Measurements from ENCODE around the gene NEK6. TPM values are rescaled to one million over a fixed set of nuclear protein-coding genes. Genes with fewer than 3 reads are reported as not detected.

Gene NEK6
- total and polyA plus RNA-seq, 3 donors from 2014 or later = 11.5 to 21.5 (median 21.4) TPM

GRCh38 chr9:124291801-124292396 is 34.1 kb downstream of the NEK6 start:
- intact Hi-C loops (cut with DNase I; ENCODE audit: low total_unique reads) = no loop called here
- no peaks in the 10 kb centered on the region for H3K36me3 ChIP-seq (ENCODE audit: low read depth, missing control alignments)
- peaks cover 43% of the 10 kb centered on the region for H3K4me1 ChIP-seq
- no peaks in the 10 kb centered on the region for H3K9me3 ChIP-seq
- TF ChIP-seq POLR2A (IDR thresholded peaks at IDR 0.05) = no peak
- no peak for TF ChIP-seq CTCF (IDR thresholded peaks at IDR 0.05)
- 49 to 50% methylated on average over 4 to 11 of the region's 11 CpGs for WGBS, 2 donors
- peak; percentile 63 for DNase-seq
- no peaks in the 10 kb centered on the region for H3K27me3 ChIP-seq
- H3K4me3 ChIP-seq = no peak overlapping the region
- no peak overlapping the region for H3K27ac ChIP-seq

DNA sequence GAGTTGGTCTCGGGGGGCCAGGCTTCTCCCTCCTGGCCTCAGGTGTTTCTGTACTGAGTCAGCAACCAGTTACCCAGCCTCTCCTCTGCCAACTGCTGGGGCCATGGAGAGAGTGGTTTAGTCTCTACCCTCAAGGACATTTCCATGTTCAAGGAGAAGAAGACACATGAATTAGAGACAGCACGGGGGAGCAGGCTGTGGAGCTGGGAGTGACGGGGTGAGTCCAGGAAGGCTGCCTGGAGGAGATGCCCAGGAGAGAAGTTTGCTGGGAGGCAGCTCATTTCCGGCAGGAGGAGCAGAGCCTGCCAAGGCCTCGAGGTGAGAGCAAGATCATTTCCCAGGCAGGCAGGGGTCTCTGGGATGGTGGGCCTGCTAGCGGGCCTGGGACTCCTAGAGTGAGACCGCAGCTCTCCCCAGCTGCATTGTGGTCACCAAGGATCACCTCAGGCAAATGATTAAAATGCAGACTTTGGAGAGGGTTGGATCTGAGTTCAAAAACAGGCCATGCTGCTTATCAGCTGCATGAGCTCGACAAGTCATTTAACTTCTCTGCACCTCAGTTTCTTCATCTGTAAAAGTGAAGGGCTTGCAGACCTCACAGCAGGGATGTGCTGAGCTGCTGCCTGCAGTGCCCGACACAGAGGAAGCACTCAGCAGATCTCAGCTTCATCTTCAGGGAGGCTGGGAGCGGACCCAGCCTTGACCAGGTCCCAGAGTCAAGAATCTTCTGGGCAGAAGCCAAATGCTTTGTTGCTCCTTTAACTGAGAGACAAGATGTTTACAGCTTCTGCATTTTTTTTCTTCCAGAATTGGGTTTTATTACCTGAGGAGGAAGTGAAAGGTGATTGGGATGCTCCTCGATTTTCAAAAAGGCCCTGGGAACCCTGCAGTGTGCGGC is 35.2 kb downstream of the NEK6 start:
- 65 to 81% methylated on average over 11 to 12 of the region's 12 CpGs for WGBS, 2 donors
- intact Hi-C loops (cut with DNase I; ENCODE audit: low total_unique reads) = no loop called here
- DNase-seq = no peak
- Histone ChIP-seq H3K27me3 (no peaks in the 10 kb centered on the region), H3K36me3 (ENCODE audit: low read depth, missing control alignments) (no peaks in the 10 kb centered on the region), H3K27ac (no peak overlapping the region), H3K4me3 (no peak overlapping the region), H3K4me1 (peaks cover 50% of the 10 kb centered on the region), H3K9me3 (no peaks in the 10 kb centered on the region)
- TF ChIP-seq POLR2A (IDR thresholded peaks at IDR 0.05) (no peak), CTCF (IDR thresholded peaks at IDR 0.05) (no peak)

DNA sequence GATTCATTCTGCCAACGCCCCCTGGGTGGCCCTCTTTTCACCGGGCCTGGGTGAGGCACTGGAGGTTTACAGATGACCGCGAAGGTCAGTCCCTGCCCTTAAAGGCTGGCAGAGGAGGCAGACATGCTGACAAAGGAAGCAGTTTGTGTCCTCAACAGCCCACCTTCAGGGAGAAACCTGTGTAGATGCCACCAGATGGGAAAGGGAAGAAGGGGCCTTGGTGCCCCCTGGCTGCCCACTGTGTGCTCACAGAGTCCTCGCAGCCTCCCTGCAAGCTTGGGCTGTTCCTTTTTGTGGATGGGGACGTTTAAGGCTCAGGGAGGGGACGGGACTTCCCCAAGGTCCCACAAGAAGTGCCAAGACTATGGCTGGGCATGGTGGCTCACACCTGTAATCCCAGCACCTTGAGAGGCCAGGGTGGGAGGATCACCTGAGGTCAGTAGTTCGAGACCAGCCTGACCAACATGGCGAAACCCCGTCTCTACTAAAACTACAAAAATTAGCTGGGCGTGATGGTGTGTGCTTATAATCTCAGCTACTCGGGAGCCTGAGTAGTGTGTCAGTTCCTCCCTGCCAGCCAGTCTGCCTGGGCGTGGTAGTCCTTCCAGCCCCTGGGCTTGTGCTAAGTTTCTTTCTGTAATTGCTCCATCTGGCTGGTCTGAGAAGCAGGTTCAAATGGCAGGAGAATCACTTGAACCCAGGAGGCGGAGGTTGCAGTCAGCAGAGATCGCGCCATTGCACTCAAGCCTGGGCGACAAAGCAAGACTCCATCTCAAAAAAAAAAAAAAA is 36.2 kb downstream of the NEK6 start:
- H3K27ac ChIP-seq = no peak overlapping the region
- peaks cover 50% of the 10 kb centered on the region for H3K4me1 ChIP-seq
- no peak overlapping the region for H3K4me3 ChIP-seq
- DNase-seq = no peak
- no peaks in the 10 kb centered on the region for H3K27me3 ChIP-seq
- intact Hi-C loops (cut with DNase I; ENCODE audit: low total_unique reads) = no loop called here
- no peaks in the 10 kb centered on the region for H3K36me3 ChIP-seq (ENCODE audit: low read depth, missing control alignments)
- WGBS, 2 donors = 79 to 83% methylated on average over 14 to 17 of the region's 17 CpGs
- TF ChIP-seq POLR2A (IDR thresholded peaks at IDR 0.05) (no peak), CTCF (IDR thresholded peaks at IDR 0.05) (no peak)
- no peaks in the 10 kb centered on the region for H3K9me3 ChIP-seq

- DNase-seq = no peak
- Histone ChIP-seq H3K27me3 (no peaks in the 10 kb centered on the region), H3K9me3 (no peaks in the 10 kb centered on the region), H3K4me3 (no peak overlapping the region), H3K36me3 (ENCODE audit: low read depth, missing control alignments) (no peaks in the 10 kb centered on the region), H3K27ac (no peak overlapping the region), H3K4me1 (peaks cover 50% of the 10 kb centered on the region)
- TF ChIP-seq CTCF (IDR thresholded peaks at IDR 0.05) (no peak), POLR2A (IDR thresholded peaks at IDR 0.05) (no peak)
- intact Hi-C loops (cut with DNase I; ENCODE audit: low total_unique reads) = no loop called here
- 78 to 85% methylated on average over 12 to 18 of the region's 18 CpGs for WGBS, 2 donors
Observed at GRCh38 chr9:124295159-124295794, 37.5 kb downstream of the NEK6 start.

Data from testis (tissue), 3 donors.